ENCODE data around the gene GCK.

DNA sequence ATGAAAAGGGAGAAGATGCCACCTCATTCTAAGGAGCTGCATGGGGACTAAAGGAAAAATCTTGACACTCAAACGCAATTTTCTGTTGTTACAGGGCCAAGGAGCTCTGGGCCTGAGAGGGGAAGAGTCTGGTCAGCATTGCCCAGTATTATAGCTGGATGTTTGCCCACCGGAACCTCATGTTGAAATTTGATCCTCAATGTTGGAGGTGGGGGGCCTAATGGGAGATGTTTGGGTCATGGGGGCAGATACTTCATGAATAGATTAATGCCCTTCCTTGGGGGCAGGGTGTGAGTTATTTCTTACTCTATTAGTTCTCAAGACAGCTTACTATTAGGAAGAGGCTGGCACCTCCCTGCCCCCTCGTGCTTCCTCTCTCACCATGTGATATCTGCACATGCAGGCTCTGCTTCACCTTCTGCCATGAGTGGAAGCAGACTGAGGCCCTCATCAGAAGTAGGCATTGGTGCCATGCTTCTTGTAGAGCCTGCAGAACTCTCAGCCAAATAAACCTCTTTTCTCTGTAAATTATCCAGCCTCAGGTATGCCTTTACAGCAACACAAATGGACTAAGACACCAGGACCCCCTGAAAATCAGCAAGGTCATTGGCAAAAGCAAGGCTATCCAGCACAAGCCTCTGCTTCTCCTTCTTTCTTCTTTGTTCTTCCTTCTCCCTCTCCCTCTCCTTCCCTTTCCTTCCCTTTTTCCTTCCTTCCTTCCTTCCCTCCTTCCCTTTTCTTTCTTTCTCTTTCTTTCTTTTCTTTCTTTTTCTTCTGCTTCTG lies 15.1 kb downstream of the GCK start:
- TF ChIP-seq EZH2 (IDR thresholded peaks at IDR 0.05; ENCODE audit: borderline replicate concordance, low read depth, low read length, severe bottlenecking) (no peak), POLR2A (IDR thresholded peaks at IDR 0.05; ENCODE audit: low read depth, low read length) (no peak), POLR2AphosphoS5 (IDR thresholded peaks at IDR 0.05; ENCODE audit: insufficient read depth, low read depth, low read length) (no peak), FOS (IDR thresholded peaks at IDR 0.05; ENCODE audit: borderline replicate concordance, insufficient read depth, low read length) (no peak)
